Measurements from ENCODE around the gene TRAPPC10. TPM values are rescaled to one million over a fixed set of nuclear protein-coding genes. Genes with fewer than 3 reads are reported as not detected.

TRAPPC10 gene
- total and polyA plus RNA-seq, 2 of the 8 experiments (the other 6 are each of a cell fraction or from before 2014, with no cell fraction given) = 18.5 to 29.8 TPM

DNA sequence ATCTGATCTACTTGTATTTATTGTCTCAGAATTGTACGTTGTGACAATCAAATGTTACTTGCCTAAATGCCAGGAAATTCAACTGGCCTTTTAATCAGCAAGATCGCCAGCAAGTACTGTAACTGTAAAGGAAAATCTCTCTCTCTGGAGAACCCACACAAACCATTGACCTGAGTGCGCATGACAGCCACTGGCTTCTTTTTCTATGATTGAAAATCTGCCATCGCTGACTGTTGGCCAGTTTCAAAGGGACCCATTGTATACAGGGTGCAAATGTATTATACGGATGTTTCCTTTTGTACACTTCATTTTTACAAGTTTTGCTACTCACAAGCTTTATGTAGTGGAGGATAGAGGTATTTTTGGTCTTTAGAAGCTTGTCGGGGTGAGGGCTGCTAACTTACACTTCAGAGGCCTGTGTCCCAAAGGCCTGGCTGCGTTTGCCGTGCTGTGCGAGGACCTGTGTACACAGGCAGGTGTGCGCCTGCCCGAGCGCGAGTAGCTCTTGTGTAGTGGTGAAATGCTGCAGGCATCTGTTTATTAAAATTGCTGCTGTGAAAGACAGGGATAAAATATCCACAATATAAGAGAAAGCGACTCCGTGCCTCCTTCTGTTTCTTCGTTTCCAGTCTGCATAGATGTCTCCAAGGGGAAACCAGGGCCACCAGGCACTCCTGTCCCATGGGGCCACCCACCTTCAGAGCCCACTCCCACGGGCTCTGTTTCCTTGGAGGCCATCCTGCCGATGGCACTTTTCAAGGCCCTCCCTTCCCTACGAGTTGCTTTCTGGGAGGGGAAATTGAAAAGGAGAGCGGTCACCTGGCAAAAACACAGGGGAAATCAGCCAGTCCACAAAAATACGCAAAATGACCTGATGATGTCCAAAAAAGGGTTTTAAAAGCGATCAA is 25.3 kb upstream of the TRAPPC10 start:
- H2BK5ac ChIP-seq (ENCODE audit: low read depth, low read length) = no peak overlapping the region
- H3K56ac ChIP-seq (replicated peaks; ENCODE audit: insufficient read length, low read depth, low read length) = no peak overlapping the region
- H3K9ac ChIP-seq (replicated peaks in 1 of 4; ENCODE audit: extremely low read depth in 1 of 4, low read depth in 3 of 4, low read length in 3 of 4) = no peak overlapping the region
- H2BK120ac ChIP-seq (replicated peaks; ENCODE audit: low read depth, low read length) = no peak overlapping the region
- no peak for FAIRE-seq
- no peak overlapping the region for H2BK12ac ChIP-seq (ENCODE audit: low read depth, low read length)
- no peak overlapping the region for H3K4ac ChIP-seq (replicated peaks; ENCODE audit: insufficient read length, low read depth, low read length)
- H3K79me2 ChIP-seq (ENCODE audit: control insufficient read depth in 1 of 2, insufficient read depth in 2 of 2, low read length in 2 of 2) = no peaks in the 10 kb centered on the region
- no peaks in the 10 kb centered on the region for H3K23me2 ChIP-seq (ENCODE audit: low read depth, low read length)
- ChIA-PET CTCF (ENCODE audit: partially characterized antibody) (interaction anchor here (0.8 to 3.1 kb wide), 4 partner anchors 9 to 176 kb away, joined by 3 to 15 read pairs (median 3); no protein-coding TSS in a partner anchor), POLR2A (ENCODE audit: partially characterized antibody) (interaction anchor here (1.7 to 1.8 kb wide), 2 partner anchors 14 to 25 kb away, joined by 4 to 5 read pairs; partner anchors contain the start of gene TRAPPC10)
- H2BK15ac ChIP-seq (ENCODE audit: low read length) = no peak overlapping the region
- peak overlapping the region in 1 of 4 experiments; percentile 56; a peak in 1 of 8 replicates for H3K4me3 ChIP-seq (ENCODE audit: extremely low read depth in 1 of 4, insufficient read depth in 2 of 4, low read depth in 3 of 4, low read length in 4 of 4)
- 87% methylated on average over 22 of the region's 22 CpGs; no CpG with 5 or more reads in 1 of the 2 experiments for WGBS, 2 experiments (ENCODE audit: extremely low coverage in 1 of 2, insufficient coverage in 1 of 2, insufficient read length in 1 of 2, insufficient replicate concordance in 2 of 2, low coverage in 1 of 2, low lambda C conversion rate in 2 of 2, missing lambda C conversion rate in 1 of 2)
- no peak overlapping the region for H3K23ac ChIP-seq (ENCODE audit: insufficient read length)
- 0 out of 2 replicates have a peak overlapping the region, but pooled peaks have one; percentile 28 for H4K8ac ChIP-seq (ENCODE audit: extremely low read depth, insufficient read depth, low read length)
- H4K20me1 ChIP-seq (replicated peaks in 1 of 2; ENCODE audit: control insufficient read depth in 1 of 2, insufficient read depth in 2 of 2, low read length in 2 of 2) = peaks cover 0 to 2% of the 10 kb centered on the region in 2 experiments
- H3K79me1 ChIP-seq (ENCODE audit: low read depth, low read length) = no peaks in the 10 kb centered on the region
- H3K36me3 ChIP-seq (ENCODE audit: control insufficient read depth in 2 of 4, insufficient read depth in 4 of 4, low read length in 3 of 4) = no peaks in the 10 kb centered on the region
- H4K91ac ChIP-seq (replicated peaks; ENCODE audit: insufficient read length, low read length) = no peak overlapping the region
- peak overlapping the region; percentile 70 to 78; a peak in 3 of 4 replicates for H3K4me2 ChIP-seq (ENCODE audit: insufficient read depth in 1 of 2, low read depth in 2 of 2, low read length in 2 of 2)
- H2AFZ ChIP-seq (ENCODE audit: low read length) = 0 out of 2 replicates have a peak overlapping the region, but pooled peaks have one; percentile 79
- no peak overlapping the region for H3K14ac ChIP-seq (ENCODE audit: insufficient read length)
- no peak overlapping the region for H3K18ac ChIP-seq (ENCODE audit: extremely low read depth, low read length)
- H3K4me1 ChIP-seq (replicated peaks in 1 of 4; ENCODE audit: control insufficient read depth in 3 of 4, insufficient read depth in 4 of 4, low read length in 3 of 4) = peaks cover 0 to 12% (median 9%) of the 10 kb centered on the region in 4 experiments; a peak in 6 of 7 replicates
- H2AK5ac ChIP-seq (ENCODE audit: low read depth, low read length) = no peak overlapping the region
- no peaks in the 10 kb centered on the region for H3K27me3 ChIP-seq (replicated peaks in 1 of 4; ENCODE audit: control insufficient read depth in 3 of 4, extremely low read depth in 1 of 4, insufficient read depth in 3 of 4, low read length in 3 of 4)
- H3K27ac ChIP-seq (ENCODE audit: low read depth, low read length) = no peak overlapping the region
- no peak overlapping the region for H2BK20ac ChIP-seq (ENCODE audit: low read length)
- no peaks in the 10 kb centered on the region for H3K9me3 ChIP-seq (ENCODE audit: insufficient read depth in 2 of 2, low read depth in 1 of 2, low read length in 1 of 2)
- no peak overlapping the region for H4K5ac ChIP-seq (ENCODE audit: insufficient read length, low read depth, low read length)
- DNase-seq (ENCODE audit: low read depth in 1 of 2, low spot score in 2 of 2) = no peak
- no peak for TF ChIP-seq SRF (IDR thresholded peaks at IDR 0.05; ENCODE audit: low read depth, low read length)
- TF ChIP-seq NRF1 (IDR thresholded peaks at IDR 0.05; ENCODE audit: low read depth, low read length) = no peak
- no peak for TF ChIP-seq CEBPB (IDR thresholded peaks at IDR 0.05; ENCODE audit: low read depth, low read length)
- no peak for TF ChIP-seq CBX8 (IDR thresholded peaks at IDR 0.05; ENCODE audit: borderline replicate concordance, low read depth, low read length)
- TF ChIP-seq RAD21 (IDR thresholded peaks at IDR 0.05 in 1 of 2, conservative IDR thresholded peaks at IDR 0.05 in 1 of 2; ENCODE audit: low read depth in 2 of 2, low read length in 2 of 2) = no peak
- no peak for TF ChIP-seq JUN (IDR thresholded peaks at IDR 0.05; ENCODE audit: low read depth, low read length)
- TF ChIP-seq, protein P1, sequence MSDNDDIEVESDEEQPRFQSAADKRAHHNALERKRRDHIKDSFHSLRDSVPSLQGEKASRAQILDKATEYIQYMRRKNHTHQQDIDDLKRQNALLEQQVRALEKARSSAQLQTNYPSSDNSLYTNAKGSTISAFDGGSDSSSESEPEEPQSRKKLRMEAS (IDR thresholded peaks at IDR 0.05) = no peak
- no peak for TF ChIP-seq CHD1 (IDR thresholded peaks at IDR 0.05; ENCODE audit: low read depth, low read length)
- no peak for TF ChIP-seq ASH2L (IDR thresholded peaks at IDR 0.05; ENCODE audit: low read length)
- TF ChIP-seq BRCA1 (IDR thresholded peaks at IDR 0.05; ENCODE audit: low read depth, low read length) = no peak
- no peak for TF ChIP-seq EZH2 (IDR thresholded peaks at IDR 0.05; ENCODE audit: low read depth, low read length, severe bottlenecking)
